Gastrocnemius medialis (tissue), 4 donors: ENCODE results near the gene ATF1.

Experiments used
- CTCF ChIP-seq, 5 experiments: fragments of 450-650 bp in 3 of 5; fragments of 200-600 bp in 2 of 5; sonication (generic) in 2 of 5; IDR thresholded peaks in 4 of 5; conservative IDR thresholded peaks in 1 of 5; 1 replicate in 4 of 5; 2 replicates in 1 of 5; pipeline ENCODE4 v1.5.1; 2016 to 2019; ENCODE audit warnings: antibody characterized with exemption in 5 of 5, mild to moderate bottlenecking in 3 of 5, moderate library complexity in 3 of 5
- POLR2A ChIP-seq, 2 donors: fragments of 450-650 bp; IDR thresholded peaks; one replicate each; pipeline ENCODE4 v1.6.1; 2017; ENCODE audit warnings: antibody characterized with exemption in 2 of 2, mild to moderate bottlenecking in 2 of 2, moderate library complexity in 2 of 2

DNA sequence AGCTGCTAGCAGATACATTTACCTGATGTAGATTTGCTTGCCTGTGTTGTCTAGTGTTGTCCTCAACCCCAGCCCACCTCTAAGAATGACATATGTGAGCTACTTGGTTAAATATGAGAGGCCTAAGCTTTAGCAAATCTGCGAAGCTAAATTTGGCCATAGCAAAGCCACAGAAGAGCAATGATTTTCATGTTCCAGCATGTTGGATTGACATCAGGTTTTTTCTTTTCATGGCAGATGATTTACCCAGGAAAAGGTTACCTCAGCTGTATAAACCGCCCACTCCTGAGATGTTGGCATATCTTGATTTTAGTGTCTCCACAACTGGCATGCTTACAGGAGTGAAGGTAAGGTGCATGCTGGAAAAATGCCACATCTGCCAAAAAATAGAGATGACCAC lies 36.4 kb upstream of the ATF1 start:
- TF ChIP-seq CTCF (IDR thresholded peaks at IDR 0.05 in 4 of 5, conservative IDR thresholded peaks at IDR 0.05 in 1 of 5): no peak
- TF ChIP-seq POLR2A (IDR thresholded peaks at IDR 0.05): no peak
